GM12878 (cell line): ENCODE results near the gene PRDM15. TPM values are rescaled to one million over a fixed set of nuclear protein-coding genes. Genes with fewer than 3 reads are reported as not detected.

ENCODE experiments used
- ATAC-seq: fragments of 200-7000 bp; cut with Tn5 transposase; 3 replicates; pipeline ENCODE4 v1.9.1; 2020; ENCODE audit warnings: mild to moderate bottlenecking, moderate library complexity
- BruUV-seq: library from RNA; stranded (reverse); fragments of 400-500 nt; replicated peaks from 2 replicates; lab custom pipeline; 2021; lab: Mats Ljungman, UMichigan
- CTCF ChIA-PET: fragments of 300-600 bp; sonication (Branson Sonifier 250); formaldehyde crosslinking; extraction: SDS; loops from one replicate; lab custom pipeline; 2021; ENCODE audit warnings: inconsistent platforms; lab: Yijun Ruan, JAX
- POLR2A ChIA-PET: fragments of 350-600 bp; formaldehyde crosslinking; extraction: SDS; loops from one replicate; lab custom pipeline; 2021; ENCODE audit warnings: inconsistent platforms; lab: Charles Lee
- RAD21 ChIA-PET: fragments of 300-600 bp; sonication (Branson Sonifier 250); formaldehyde crosslinking; loops from one replicate; lab custom pipeline; 2023; ENCODE audit warnings: antibody characterized with exemption; ENCODE audit not compliant: unreplicated experiment; lab: Charles Lee
- SMC1A ChIA-PET: fragments of 300-600 bp; sonication (Branson Sonifier 250); formaldehyde crosslinking; loops from one replicate; lab custom pipeline; 2023; ENCODE audit not compliant: unreplicated experiment, uncharacterized antibody; lab: Charles Lee
- DNase-seq: peaks from one replicate; pipeline ENCODE4 v3.0.0-alpha.2; 2011; ENCODE audit warnings: low read depth, low spot score
- FAIRE-seq: peaks from 3 replicates; lab custom pipeline; 2011; peaks lifted over from hg19 to GRCh38; lab: Jason Lieb, UNC
- H2AFZ ChIP-seq: 2 replicates; pipeline ENCODE4 v1.6.0; 2011; ENCODE audit warnings: low read depth, low read length, control low read depth; ENCODE audit not compliant: control insufficient read depth
- H3K27ac ChIP-seq: 2 replicates; pipeline ENCODE4 v1.5.1; 2011; ENCODE audit warnings: control low read depth; ENCODE audit not compliant: control insufficient read depth, insufficient read depth
- H3K27me3 ChIP-seq, 2 experiments: replicated peaks in 1 of 2; 2 replicates each; pipeline versions ENCODE4 v1.6.0 to v1.6.1; 2011; ENCODE audit warnings: low read length in 1 of 2; ENCODE audit not compliant: control insufficient read depth in 2 of 2, insufficient read depth in 2 of 2
- H3K36me3 ChIP-seq, 2 experiments: 2 replicates each; pipeline ENCODE4 v1.5.1; 2011; ENCODE audit warnings: low read length in 1 of 2; ENCODE audit not compliant: control insufficient read depth in 2 of 2, insufficient read depth in 2 of 2
- H3K4me1 ChIP-seq: 2 replicates; pipeline ENCODE4 v1.6.1; 2011; ENCODE audit warnings: mild to moderate bottlenecking, low read length, moderate library complexity, mixed read lengths; ENCODE audit not compliant: control insufficient read depth, insufficient read depth
- H3K4me2 ChIP-seq: 2 replicates; pipeline ENCODE4 v1.6.0; 2011; ENCODE audit warnings: control low read depth; ENCODE audit not compliant: control insufficient read depth, insufficient read depth
- H3K4me3 ChIP-seq: fragments of 200-600 bp; sonication (generic); 2 replicates; pipeline ENCODE4 v1.5.1; 2016
- H3K79me2 ChIP-seq: 2 replicates; pipeline ENCODE4 v1.6.0; 2011; ENCODE audit warnings: low read length; ENCODE audit not compliant: control insufficient read depth, insufficient read depth
- H3K9ac ChIP-seq: 2 replicates; pipeline ENCODE4 v1.8.0; 2011; ENCODE audit warnings: low read length, control low read depth, mixed read lengths; ENCODE audit not compliant: control insufficient read depth, insufficient read depth
- H3K9me3 ChIP-seq: replicated peaks from 3 replicates; pipeline ENCODE4 v1.5.1; 2011; ENCODE audit warnings: mild to moderate bottlenecking, low read length; ENCODE audit not compliant: control insufficient read depth, insufficient read depth
- H4K20me1 ChIP-seq: 2 replicates; pipeline ENCODE4 v1.6.0; 2011; ENCODE audit not compliant: control insufficient read depth, insufficient read depth
- ATF2 ChIP-seq: IDR thresholded peaks from 2 replicates; pipeline ENCODE4 v1.6.1; 2012; ENCODE audit warnings: low read length, inconsistent platforms
- RFX5 ChIP-seq: IDR thresholded peaks from 2 replicates; pipeline ENCODE4 v1.6.1; 2011; ENCODE audit warnings: low read depth, low read length, improper control_type of control experiment
- RUNX3 ChIP-seq: IDR thresholded peaks from 2 replicates; pipeline ENCODE4 v1.6.1; 2012; ENCODE audit warnings: low read length, inconsistent platforms
- SUPT20H ChIP-seq: IDR thresholded peaks from 2 replicates; pipeline ENCODE4 v1.6.1; 2011; ENCODE audit warnings: low read depth, mild to moderate bottlenecking, low read length, moderate library complexity, borderline replicate concordance; ENCODE audit not compliant: control insufficient read depth
- ZNF207 ChIP-seq: fragments of 450-650 bp; IDR thresholded peaks from 2 replicates; pipeline ENCODE4 v1.6.1; 2014; ENCODE audit warnings: antibody characterized with exemption, mild to moderate bottlenecking, borderline replicate concordance
- WGBS: methylation state at CpG from one replicate; pipeline ENCODE4 v1.1.6; 2016; ENCODE audit warnings: low lambda C conversion rate; ENCODE audit not compliant: insufficient replicate concordance, insufficient coverage; ENCODE audit errors: missing lambda C conversion rate; 5-methylcytosine and 5-hydroxymethylcytosine counted together
- in situ Hi-C: fragments of 300-500 bp; cut with MboI; formaldehyde crosslinking; loops from 9 replicates; pipeline ENCODE4 v1.14.3; 2018; ENCODE audit warnings: mixed read lengths
- intact Hi-C: fragments of 100-400 bp; cut with micrococcal nuclease; formaldehyde crosslinking; loops from one replicate; pipeline ENCODE4 v1.14.2; 2022; ENCODE audit not compliant: unreplicated experiment
- polyA plus RNA-seq, 11 experiments: library from polyadenylated mRNA; depleted of rRNA in 4 of 11; unstranded in 6 of 11; stranded (reverse) in 5 of 11; fragments of >200 nt; fragmentation: Nextera tagmentation in 4 of 11; fragmentation: Illumina TruSeq in 1 of 11; extraction: Ambion mirVana in 4 of 11; extraction: Trizol in 1 of 11; gene quantifications; 1 replicate in 1 of 11; 2 replicates in 10 of 11; pipeline versions ENCODE4 v1.2.1 to v1.2.3, GENCODE V29; 2011 to 2016; ENCODE audit warnings: inconsistent platforms in 2 of 11, missing spikeins in 2 of 11, low read depth in 1 of 11
- total RNA-seq, 4 experiments: library from RNA; depleted of rRNA in 3 of 4; stranded (reverse); fragments of >200 nt in 3 of 4; fragmentation: Illumina TruSeq in 1 of 4; extraction: Trizol in 1 of 4; gene quantifications; 2 replicates each; pipeline versions ENCODE4 v1.2.1 to v1.2.3, GENCODE V29; 2013 to 2021

Gene PRDM15
- total and polyA plus RNA-seq, 10 of the 15 experiments (the other 5 are each of a cell fraction or from before 2014, with no cell fraction given), result 2.2 to 16.0 (median 8.6) TPM

DNA sequence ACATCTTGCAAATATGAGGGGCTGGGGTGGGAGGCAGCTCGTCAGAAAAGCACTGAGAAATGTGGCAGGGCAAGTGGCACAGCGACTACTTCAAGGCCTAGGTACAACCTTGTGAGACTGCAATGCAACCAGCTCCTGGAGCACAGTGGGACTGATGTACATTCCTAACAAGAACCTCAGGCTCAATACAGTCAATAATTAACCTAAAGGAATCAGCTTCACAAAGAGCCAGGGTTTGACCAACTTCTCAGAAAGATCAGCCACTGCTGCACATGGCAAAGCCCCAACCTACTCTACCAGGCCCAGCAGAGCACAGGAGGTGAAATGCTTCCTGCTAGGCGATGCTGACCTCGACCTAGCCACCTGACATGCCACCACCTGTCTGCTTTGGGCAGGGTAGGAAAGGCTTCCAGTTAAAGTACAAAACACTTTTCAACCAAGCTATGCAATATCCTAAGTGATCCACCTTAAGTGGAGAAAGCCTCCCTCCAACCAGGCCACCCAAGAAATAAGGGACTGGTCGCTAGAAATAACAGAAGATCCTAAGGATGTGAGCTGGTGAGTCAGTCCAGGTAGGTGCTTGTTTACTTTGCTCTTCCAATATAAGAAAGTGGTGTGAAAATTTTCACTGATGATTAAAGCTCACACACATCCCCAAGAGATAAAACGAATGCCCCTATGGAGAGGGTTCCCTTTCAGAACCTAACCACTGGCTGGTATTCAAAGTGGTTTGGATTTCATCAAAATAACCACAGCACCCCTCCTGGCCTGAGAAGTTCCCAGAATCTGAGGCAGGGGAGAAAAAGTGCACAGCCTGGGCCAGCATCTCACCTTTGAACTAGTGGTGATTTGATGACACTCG, 114.4 kb downstream of the PRDM15 start:
- Histone ChIP-seq H3K9me3 (no peaks in the 10 kb centered on the region; the same call in 1 of the 3 replicates), H3K4me2 (no peak overlapping the region), H3K9ac (no peak overlapping the region), H3K4me3 (no peak overlapping the region), H3K79me2 (no peaks in the 10 kb centered on the region), H4K20me1 (no peaks in the 10 kb centered on the region), H3K4me1 (no peaks in the 10 kb centered on the region), H3K27ac (no peak overlapping the region), H3K27me3 (peaks cover 21 to 41% of the 10 kb centered on the region in 2 experiments), H3K36me3 (no peaks in the 10 kb centered on the region), H2AFZ (no peak overlapping the region)
- in situ Hi-C loops, result no loop called here
- 38% methylated on average over 7 of the region's 7 CpGs for WGBS
- intact Hi-C loops, result no loop called here
- no peak for DNase-seq
- BruUV-seq, result no TSS peak
- ChIA-PET POLR2A (no interaction called here), SMC1A (interaction anchor here (1.0 to 1.2 kb wide), 2 partner anchors 11 to 482 kb away, joined by 3 read pairs; no protein-coding TSS in a partner anchor), RAD21 (interaction anchor here (0.6 to 2.9 kb wide), 5 partner anchors 101 to 395 kb away, joined by 3 to 9 read pairs (median 3); no protein-coding TSS in a partner anchor), CTCF (interaction anchor here (0.8 to 1.4 kb wide), 2 partner anchors 11 to 155 kb away, joined by 3 read pairs; no protein-coding TSS in a partner anchor)
- ATAC-seq, result no peak
- no peak for FAIRE-seq
- TF ChIP-seq RFX5 (no peak), ZNF207 (no peak), RUNX3 (no peak), SUPT20H (no peak), ATF2 (no peak)
